Chondrocyte (in vitro differentiated cells): Measurements from ENCODE around the gene ODAD2. TPM values are rescaled to one million over a fixed set of nuclear protein-coding genes. Genes with fewer than 3 reads are reported as not detected.

ENCODE experiments used
- DNase-seq: peaks from one replicate; pipeline ENCODE4 v3.0.0; 2021; ENCODE audit warnings: mixed read lengths, low spot score
- H3K27ac Mint-ChIP-seq: one replicate; pipeline ENCODE4 v1.8.0; 2021; ENCODE audit warnings: mild to moderate bottlenecking, moderate library complexity, mixed read lengths; ENCODE audit not compliant: unreplicated experiment
- H3K27me3 Mint-ChIP-seq: 2 replicates; pipeline ENCODE4 v1.8.0; 2021; ENCODE audit warnings: low read depth, mixed read lengths
- H3K36me3 Mint-ChIP-seq: 2 replicates; pipeline ENCODE4 v1.8.0; 2021; ENCODE audit warnings: low read depth, mixed read lengths
- H3K4me1 Mint-ChIP-seq: 2 replicates; pipeline ENCODE4 v1.8.0; 2021; ENCODE audit warnings: low read depth, mild to moderate bottlenecking, mixed read lengths
- H3K4me3 Mint-ChIP-seq: one replicate; pipeline ENCODE4 v1.8.0; 2021; ENCODE audit warnings: mild to moderate bottlenecking, moderate library complexity, mixed read lengths; ENCODE audit not compliant: unreplicated experiment
- H3K9me3 Mint-ChIP-seq: 2 replicates; pipeline ENCODE4 v1.8.0; 2021; ENCODE audit warnings: low read depth, mixed read lengths
- total RNA-seq: library from RNA; stranded (reverse); gene quantifications from 3 replicates; pipeline ENCODE4 v1.2.1, GENCODE V29; 2021
- TF ChIP-seq, protein P1 (sequence below): fragments of 200-600 bp; sonication (generic); IDR thresholded peaks from 2 replicates; pipeline ENCODE4 v1.5.0; 2021; ENCODE audit warnings: antibody characterized with exemption, mild to moderate bottlenecking, moderate library complexity

ODAD2 gene
- total RNA-seq, 1 donor from 2014 or later = 1.0 TPM

DNA sequence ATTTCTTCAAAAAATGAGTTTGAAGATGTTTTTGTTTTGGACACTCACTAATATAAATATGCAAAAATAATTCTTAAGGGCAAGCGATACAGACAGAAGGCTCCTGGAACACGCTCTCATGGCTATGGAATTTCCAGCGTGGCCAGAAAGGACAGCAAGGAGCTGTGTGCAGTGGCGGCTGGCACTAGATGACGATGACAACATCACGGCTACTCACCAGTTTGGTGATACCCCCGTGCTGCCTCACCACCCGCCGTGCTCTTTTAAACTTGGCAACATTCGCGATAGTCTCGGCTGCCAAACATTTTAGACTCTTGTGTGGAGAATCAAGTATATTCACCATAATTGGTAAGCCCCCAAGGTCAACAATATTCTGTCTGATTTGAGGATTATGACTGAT is 54.9 kb downstream of the ODAD2 start:
- TF ChIP-seq, protein P1, sequence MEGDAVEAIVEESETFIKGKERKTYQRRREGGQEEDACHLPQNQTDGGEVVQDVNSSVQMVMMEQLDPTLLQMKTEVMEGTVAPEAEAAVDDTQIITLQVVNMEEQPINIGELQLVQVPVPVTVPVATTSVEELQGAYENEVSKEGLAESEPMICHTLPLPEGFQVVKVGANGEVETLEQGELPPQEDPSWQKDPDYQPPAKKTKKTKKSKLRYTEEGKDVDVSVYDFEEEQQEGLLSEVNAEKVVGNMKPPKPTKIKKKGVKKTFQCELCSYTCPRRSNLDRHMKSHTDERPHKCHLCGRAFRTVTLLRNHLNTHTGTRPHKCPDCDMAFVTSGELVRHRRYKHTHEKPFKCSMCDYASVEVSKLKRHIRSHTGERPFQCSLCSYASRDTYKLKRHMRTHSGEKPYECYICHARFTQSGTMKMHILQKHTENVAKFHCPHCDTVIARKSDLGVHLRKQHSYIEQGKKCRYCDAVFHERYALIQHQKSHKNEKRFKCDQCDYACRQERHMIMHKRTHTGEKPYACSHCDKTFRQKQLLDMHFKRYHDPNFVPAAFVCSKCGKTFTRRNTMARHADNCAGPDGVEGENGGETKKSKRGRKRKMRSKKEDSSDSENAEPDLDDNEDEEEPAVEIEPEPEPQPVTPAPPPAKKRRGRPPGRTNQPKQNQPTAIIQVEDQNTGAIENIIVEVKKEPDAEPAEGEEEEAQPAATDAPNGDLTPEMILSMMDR = no peak
- no peak for DNase-seq
- Mint-ChIP-seq H3K27me3 (no peaks in the 10 kb centered on the region), H3K27ac (no peak overlapping the region), H3K9me3 (no peaks in the 10 kb centered on the region), H3K36me3 (no peaks in the 10 kb centered on the region), H3K4me3 (no peak overlapping the region), H3K4me1 (peaks cover 16% of the 10 kb centered on the region)

GRCh38 chr10:27914888-27915287 is 84.0 kb downstream of the ODAD2 start:
- no peak overlapping the region for H3K27ac Mint-ChIP-seq
- DNase-seq = no peak
- peaks cover 13% of the 10 kb centered on the region for H3K9me3 Mint-ChIP-seq
- peaks cover 1% of the 10 kb centered on the region for H3K36me3 Mint-ChIP-seq
- H3K4me3 Mint-ChIP-seq = no peak overlapping the region
- H3K4me1 Mint-ChIP-seq = peaks cover 8% of the 10 kb centered on the region
- TF ChIP-seq, protein P1 = no peak
- H3K27me3 Mint-ChIP-seq = no peaks in the 10 kb centered on the region

GRCh38 chr10:27912231-27912630 is 86.6 kb downstream of the ODAD2 start:
- no peak overlapping the region for H3K27ac Mint-ChIP-seq
- H3K4me3 Mint-ChIP-seq = no peak overlapping the region
- peaks cover 13% of the 10 kb centered on the region for H3K9me3 Mint-ChIP-seq
- TF ChIP-seq, protein P1 = no peak
- H3K27me3 Mint-ChIP-seq = no peaks in the 10 kb centered on the region
- no peak for DNase-seq
- H3K4me1 Mint-ChIP-seq = peaks cover 8% of the 10 kb centered on the region
- peaks cover 1% of the 10 kb centered on the region for H3K36me3 Mint-ChIP-seq

DNA sequence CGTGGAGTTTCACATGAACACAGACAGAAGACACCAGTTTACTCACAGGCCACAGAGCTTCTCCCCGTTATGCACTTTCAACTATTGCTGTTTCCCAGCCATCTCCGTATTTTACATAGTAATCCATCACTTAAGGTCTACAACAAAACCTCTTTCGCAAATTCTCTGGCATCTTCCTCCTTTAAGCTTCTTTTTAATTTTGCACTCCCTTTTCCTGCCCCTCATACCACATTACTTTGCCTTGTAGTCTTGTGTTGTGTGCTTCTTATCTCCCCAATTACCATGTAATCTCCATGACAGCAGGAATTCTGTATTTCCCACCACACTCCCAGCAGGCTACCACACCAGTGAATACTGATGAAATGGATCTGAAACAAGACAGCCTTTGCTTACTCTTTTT is 87.3 kb downstream of the ODAD2 start:
- no peak overlapping the region for H3K27ac Mint-ChIP-seq
- H3K4me1 Mint-ChIP-seq = peaks cover 8% of the 10 kb centered on the region
- H3K4me3 Mint-ChIP-seq = no peak overlapping the region
- DNase-seq = no peak
- no peaks in the 10 kb centered on the region for H3K27me3 Mint-ChIP-seq
- peaks cover 13% of the 10 kb centered on the region for H3K9me3 Mint-ChIP-seq
- TF ChIP-seq, protein P1 = no peak
- H3K36me3 Mint-ChIP-seq = peaks cover 1% of the 10 kb centered on the region

GRCh38 chr10:27911011-27911410 is 87.9 kb downstream of the ODAD2 start:
- Mint-ChIP-seq H3K27me3 (no peaks in the 10 kb centered on the region), H3K9me3 (peaks cover 13% of the 10 kb centered on the region), H3K27ac (no peak overlapping the region), H3K4me1 (peaks cover 8% of the 10 kb centered on the region), H3K36me3 (peaks cover 1% of the 10 kb centered on the region), H3K4me3 (no peak overlapping the region)
- DNase-seq = no peak
- TF ChIP-seq, protein P1 = no peak
